HL-60 (cell line): ENCODE data around the gene ENPP6.
A peak's percentile ranks its signal among the peaks of the same experiment; 100 is the strongest.

Experiments
- DNase-seq, 2 experiments: peaks; one replicate each; pipeline ENCODE4 v3.0.0-alpha.2; 2010 to 2020; ENCODE audit warnings: low read depth in 1 of 2, low spot score in 1 of 2
- H3K27ac ChIP-seq: fragments of 250-450 bp; sonication (Bioruptor Pico); replicated peaks from 2 replicates; pipeline ENCODE4 v1.5.1; 2020; ENCODE audit warnings: mild to moderate bottlenecking, moderate library complexity
- H3K27me3 ChIP-seq: fragments of 250-450 bp; sonication (Bioruptor Pico); 2 replicates; pipeline ENCODE4 v1.5.1; 2021; ENCODE audit warnings: mild to moderate bottlenecking, moderate library complexity; ENCODE audit not compliant: insufficient read depth, poor library complexity, severe bottlenecking
- H3K4me3 ChIP-seq: replicated peaks from 2 replicates; pipeline ENCODE4 v1.5.1; 2011; ENCODE audit warnings: mild to moderate bottlenecking, control low read depth, low read length; ENCODE audit not compliant: insufficient read depth
- CTCF ChIP-seq: IDR thresholded peaks from one replicate; pipeline ENCODE4 v1.5.1; 2011; ENCODE audit warnings: low read length, control low read depth, inconsistent platforms; ENCODE audit not compliant: insufficient read depth
- GABPA ChIP-seq: IDR thresholded peaks from 2 replicates; pipeline ENCODE4 v1.6.1; 2012; ENCODE audit warnings: low read depth
- POLR2AphosphoS5 ChIP-seq: IDR thresholded peaks from 2 replicates; pipeline ENCODE4 v1.6.1; 2012; ENCODE audit warnings: low read depth
- REST ChIP-seq: IDR thresholded peaks from 2 replicates; pipeline ENCODE4 v1.6.1; 2012; ENCODE audit warnings: low read depth; ENCODE audit not compliant: insufficient replicate concordance
- SPI1 ChIP-seq: IDR thresholded peaks from 2 replicates; pipeline ENCODE4 v1.6.1; 2012; ENCODE audit warnings: low read depth, mild to moderate bottlenecking, borderline replicate concordance

ENPP6 gene

GRCh38 chr4:184168406-184169019, 49.2 kb downstream of the ENPP6 start:
- TF ChIP-seq REST (no peak), CTCF (peak; percentile 80)
- H3K4me3 ChIP-seq = no peak overlapping the region
- DNase-seq = peak; percentile 25 to 39
- H3K27me3 ChIP-seq = peaks cover 11% of the 10 kb centered on the region
- no peak overlapping the region for H3K27ac ChIP-seq

- Histone ChIP-seq H3K27ac (no peak overlapping the region), H3K4me3 (no peak overlapping the region), H3K27me3 (peaks cover 11% of the 10 kb centered on the region)
- TF ChIP-seq POLR2AphosphoS5 (no peak), SPI1 (no peak)
- DNase-seq = no peak
Measured at GRCh38 chr4:184167576-184167975, 50.1 kb downstream of the ENPP6 start.

- TF ChIP-seq REST = no peak
- no peak for TF ChIP-seq GABPA
- TF ChIP-seq POLR2AphosphoS5 = no peak
- no peak for TF ChIP-seq CTCF
- no peak for TF ChIP-seq SPI1
- Histone ChIP-seq H3K4me3 (no peak overlapping the region), H3K27ac (no peak overlapping the region), H3K27me3 (peaks cover 11% of the 10 kb centered on the region)
- no peak for DNase-seq
Measured at GRCh38 chr4:184166736-184167135, 50.9 kb downstream of the ENPP6 start.

GRCh38 chr4:184165291-184165690, 52.4 kb downstream of the ENPP6 start:
- no peak for DNase-seq
- Histone ChIP-seq H3K4me3 (no peak overlapping the region), H3K27me3 (peaks cover 11% of the 10 kb centered on the region), H3K27ac (no peak overlapping the region)
- TF ChIP-seq GABPA = no peak
- no peak for TF ChIP-seq REST
- no peak for TF ChIP-seq CTCF
- TF ChIP-seq SPI1 = no peak
- TF ChIP-seq POLR2AphosphoS5 = no peak
